ENCODE data around the gene FMNL3.

Gene FMNL3

GRCh38 chr12:49673446-49674317 is 33.5 kb downstream of the FMNL3 start:
- peak; percentile 95 for DNase-seq (ENCODE audit: low spot score)

- DNase-seq (ENCODE audit: low spot score): peak; percentile 54
Observed at GRCh38 chr12:49672301-49673217, 34.6 kb downstream of the FMNL3 start.

- peak; percentile 15 for DNase-seq (ENCODE audit: low spot score)
Observed at GRCh38 chr12:49671031-49671765, 36.0 kb downstream of the FMNL3 start.

GRCh38 chr12:49669796-49670195 is 37.4 kb downstream of the FMNL3 start:
- DNase-seq (ENCODE audit: low spot score): no peak

- no peak for DNase-seq (ENCODE audit: low spot score)
Observed at GRCh38 chr12:49667325-49668090, 39.7 kb downstream of the FMNL3 start.

GRCh38 chr12:49666176-49666575 is 41.0 kb downstream of the FMNL3 start:
- DNase-seq (ENCODE audit: low spot score): no peak

- no peak for DNase-seq (ENCODE audit: low spot score)
Observed at GRCh38 chr12:49665384-49665783, 41.8 kb downstream of the FMNL3 start.

GRCh38 chr12:49664591-49665239 is 42.5 kb downstream of the FMNL3 start:
- no peak for DNase-seq (ENCODE audit: low spot score)

- DNase-seq (ENCODE audit: low spot score): no peak
Observed at GRCh38 chr12:49664167-49664566, 43.0 kb downstream of the FMNL3 start.

GRCh38 chr12:49662998-49663843 is 44.0 kb downstream of the FMNL3 start:
- no peak for DNase-seq (ENCODE audit: low spot score)

GRCh38 chr12:49661746-49662145 is 45.5 kb downstream of the FMNL3 start:
- DNase-seq (ENCODE audit: low spot score): no peak

- DNase-seq (ENCODE audit: low spot score): no peak
Observed at GRCh38 chr12:49661191-49661590, 46.0 kb downstream of the FMNL3 start.

GRCh38 chr12:49659753-49660152 is 47.5 kb downstream of the FMNL3 start:
- DNase-seq (ENCODE audit: low spot score): no peak

- no peak for DNase-seq (ENCODE audit: low spot score)
Observed at GRCh38 chr12:49658276-49658675, 48.9 kb downstream of the FMNL3 start.

- DNase-seq (ENCODE audit: low spot score): no peak
Observed at GRCh38 chr12:49655595-49656236, 51.5 kb downstream of the FMNL3 start.

- no peak for DNase-seq (ENCODE audit: low spot score)
Observed at GRCh38 chr12:49654715-49655114, 52.5 kb downstream of the FMNL3 start.

- DNase-seq (ENCODE audit: low spot score): no peak
Observed at GRCh38 chr12:49652921-49653520, 54.2 kb downstream of the FMNL3 start.

- DNase-seq (ENCODE audit: low spot score): peak; percentile 34
Observed at GRCh38 chr12:49651855-49652254, 55.4 kb downstream of the FMNL3 start.

- no peak for DNase-seq (ENCODE audit: low spot score)
Observed at GRCh38 chr12:49649892-49650291, 57.3 kb downstream of the FMNL3 start.
